ENCODE measurements around the gene CHRM4.
A peak's percentile ranks its signal among the peaks of the same experiment; 100 is the strongest.

CHRM4 gene

GRCh38 chr11:46347637-46348311, 43.8 kb downstream of the CHRM4 start:
- H3K4me1 Mint-ChIP-seq: peaks cover 39% of the 10 kb centered on the region
- H3K9me3 Mint-ChIP-seq: no peaks in the 10 kb centered on the region
- no peaks in the 10 kb centered on the region for H3K27me3 Mint-ChIP-seq
- DNase-seq (ENCODE audit: low spot score in 2 of 2) (no peak), ATAC-seq (ENCODE audit: low read depth) (no peak)
- peak overlapping the region; percentile 81 for H3K4me3 Mint-ChIP-seq
- H3K27ac Mint-ChIP-seq: peak overlapping the region; percentile 58
- H3K36me3 Mint-ChIP-seq: no peaks in the 10 kb centered on the region

GRCh38 chr11:46346886-46347636, 44.5 kb downstream of the CHRM4 start, which contains the start of gene DGKZ:
TSS of gene DGKZ (plus strand) at chr11:46347463. CDS start at chr11:46347660, 197 bp downstream.
- ATAC-seq (ENCODE audit: low read depth): peak; percentile 88
- Mint-ChIP-seq H3K27ac (peak within 1 kb of the TSS; percentile 58), H3K27me3 (no peaks in the 10 kb centered on the region), H3K4me3 (peak within 1 kb of the TSS; percentile 88), H3K36me3 (no peaks in the 10 kb centered on the region), H3K9me3 (no peaks in the 10 kb centered on the region), H3K4me1 (peaks cover 35% of the 10 kb centered on the region)
- DNase-seq (ENCODE audit: low spot score in 2 of 2): peak; percentile 96 to 99

- Mint-ChIP-seq H3K4me1 (peaks cover 34% of the 10 kb centered on the region), H3K36me3 (no peaks in the 10 kb centered on the region), H3K27me3 (no peaks in the 10 kb centered on the region), H3K9me3 (no peaks in the 10 kb centered on the region), H3K27ac (no peak overlapping the region), H3K4me3 (peak overlapping the region; percentile 88)
- ATAC-seq (ENCODE audit: low read depth) (no peak), DNase-seq (ENCODE audit: low spot score in 2 of 2) (no peak)
Observed at GRCh38 chr11:46345881-46346484, 45.6 kb downstream of the CHRM4 start.

- peak overlapping the region; percentile 60 for H3K27ac Mint-ChIP-seq
- H3K9me3 Mint-ChIP-seq: no peaks in the 10 kb centered on the region
- peaks cover 34% of the 10 kb centered on the region for H3K4me1 Mint-ChIP-seq
- no peak for ATAC-seq (ENCODE audit: low read depth)
- H3K36me3 Mint-ChIP-seq: no peaks in the 10 kb centered on the region
- peaks cover under 1% of the 10 kb centered on the region for H3K27me3 Mint-ChIP-seq
- no peak for DNase-seq (ENCODE audit: low spot score in 2 of 2)
- H3K4me3 Mint-ChIP-seq: peak overlapping the region; percentile 88
Observed at GRCh38 chr11:46345131-46345597, 46.4 kb downstream of the CHRM4 start.

GRCh38 chr11:46343520-46343919, 48.1 kb downstream of the CHRM4 start:
- Mint-ChIP-seq H3K27ac (no peak overlapping the region), H3K9me3 (no peaks in the 10 kb centered on the region), H3K36me3 (no peaks in the 10 kb centered on the region), H3K4me1 (peaks cover 26% of the 10 kb centered on the region), H3K4me3 (no peak overlapping the region), H3K27me3 (peaks cover 4% of the 10 kb centered on the region)
- DNase-seq (ENCODE audit: low spot score in 2 of 2): no peak
- ATAC-seq (ENCODE audit: low read depth): no peak

GRCh38 chr11:46342239-46342638, 49.3 kb downstream of the CHRM4 start:
- ATAC-seq (ENCODE audit: low read depth): no peak
- H3K9me3 Mint-ChIP-seq: no peaks in the 10 kb centered on the region
- peaks cover 6% of the 10 kb centered on the region for H3K27me3 Mint-ChIP-seq
- H3K4me1 Mint-ChIP-seq: peaks cover 21% of the 10 kb centered on the region
- no peaks in the 10 kb centered on the region for H3K36me3 Mint-ChIP-seq
- no peak overlapping the region for H3K4me3 Mint-ChIP-seq
- no peak for DNase-seq (ENCODE audit: low spot score in 2 of 2)
- no peak overlapping the region for H3K27ac Mint-ChIP-seq

GRCh38 chr11:46341454-46341853, 50.1 kb downstream of the CHRM4 start:
- Mint-ChIP-seq H3K4me3 (no peak overlapping the region), H3K4me1 (peaks cover 15% of the 10 kb centered on the region), H3K9me3 (no peaks in the 10 kb centered on the region), H3K27ac (no peak overlapping the region), H3K27me3 (peaks cover 9% of the 10 kb centered on the region), H3K36me3 (no peaks in the 10 kb centered on the region)
- ATAC-seq (ENCODE audit: low read depth): no peak
- no peak for DNase-seq (ENCODE audit: low spot score in 2 of 2)

GRCh38 chr11:46339816-46340215, 51.8 kb downstream of the CHRM4 start:
- Mint-ChIP-seq H3K4me1 (peaks cover under 1% of the 10 kb centered on the region), H3K27me3 (peaks cover 15% of the 10 kb centered on the region), H3K4me3 (no peak overlapping the region), H3K36me3 (no peaks in the 10 kb centered on the region), H3K9me3 (no peaks in the 10 kb centered on the region), H3K27ac (no peak overlapping the region)
- ATAC-seq (ENCODE audit: low read depth): no peak
- no peak for DNase-seq (ENCODE audit: low spot score in 2 of 2)

GRCh38 chr11:46338988-46339666, 52.4 kb downstream of the CHRM4 start:
- no peak overlapping the region for H3K27ac Mint-ChIP-seq
- H3K4me3 Mint-ChIP-seq: no peak overlapping the region
- no peak for ATAC-seq (ENCODE audit: low read depth)
- peaks cover 15% of the 10 kb centered on the region for H3K27me3 Mint-ChIP-seq
- no peaks in the 10 kb centered on the region for H3K36me3 Mint-ChIP-seq
- H3K4me1 Mint-ChIP-seq: no peaks in the 10 kb centered on the region
- no peak for DNase-seq (ENCODE audit: low spot score in 2 of 2)
- no peaks in the 10 kb centered on the region for H3K9me3 Mint-ChIP-seq

- no peaks in the 10 kb centered on the region for H3K9me3 Mint-ChIP-seq
- H3K4me3 Mint-ChIP-seq: no peak overlapping the region
- DNase-seq (ENCODE audit: low spot score in 2 of 2): no peak
- H3K36me3 Mint-ChIP-seq: no peaks in the 10 kb centered on the region
- peaks cover 16% of the 10 kb centered on the region for H3K27me3 Mint-ChIP-seq
- no peaks in the 10 kb centered on the region for H3K4me1 Mint-ChIP-seq
- H3K27ac Mint-ChIP-seq: no peak overlapping the region
- no peak for ATAC-seq (ENCODE audit: low read depth)
Observed at GRCh38 chr11:46338636-46338987, 53.0 kb downstream of the CHRM4 start.

- peaks cover 2% of the 10 kb centered on the region for H3K4me1 Mint-ChIP-seq
- H3K9me3 Mint-ChIP-seq: no peaks in the 10 kb centered on the region
- no peak overlapping the region for H3K27ac Mint-ChIP-seq
- no peak overlapping the region for H3K4me3 Mint-ChIP-seq
- H3K36me3 Mint-ChIP-seq: no peaks in the 10 kb centered on the region
- ATAC-seq (ENCODE audit: low read depth) (no peak), DNase-seq (ENCODE audit: low spot score in 2 of 2) (no peak)
- H3K27me3 Mint-ChIP-seq: peaks cover 17% of the 10 kb centered on the region
Observed at GRCh38 chr11:46337626-46338345, 53.8 kb downstream of the CHRM4 start.

GRCh38 chr11:46336563-46337180, 54.9 kb downstream of the CHRM4 start:
- no peak for ATAC-seq (ENCODE audit: low read depth)
- H3K9me3 Mint-ChIP-seq: no peaks in the 10 kb centered on the region
- no peak overlapping the region for H3K27ac Mint-ChIP-seq
- H3K27me3 Mint-ChIP-seq: peaks cover 22% of the 10 kb centered on the region
- no peak for DNase-seq (ENCODE audit: low spot score in 2 of 2)
- no peaks in the 10 kb centered on the region for H3K36me3 Mint-ChIP-seq
- H3K4me3 Mint-ChIP-seq: no peak overlapping the region
- H3K4me1 Mint-ChIP-seq: peaks cover 5% of the 10 kb centered on the region

- H3K4me1 Mint-ChIP-seq: peaks cover 5% of the 10 kb centered on the region
- H3K4me3 Mint-ChIP-seq: no peak overlapping the region
- ATAC-seq (ENCODE audit: low read depth) (no peak), DNase-seq (ENCODE audit: low spot score in 2 of 2) (no peak)
- H3K9me3 Mint-ChIP-seq: no peaks in the 10 kb centered on the region
- no peaks in the 10 kb centered on the region for H3K36me3 Mint-ChIP-seq
- H3K27me3 Mint-ChIP-seq: peaks cover 28% of the 10 kb centered on the region
- H3K27ac Mint-ChIP-seq: no peak overlapping the region
Observed at GRCh38 chr11:46335890-46336562, 55.5 kb downstream of the CHRM4 start.

All from memory B cell (primary cell).